ENCODE results near the gene KIF6.

Gene KIF6

DNA sequence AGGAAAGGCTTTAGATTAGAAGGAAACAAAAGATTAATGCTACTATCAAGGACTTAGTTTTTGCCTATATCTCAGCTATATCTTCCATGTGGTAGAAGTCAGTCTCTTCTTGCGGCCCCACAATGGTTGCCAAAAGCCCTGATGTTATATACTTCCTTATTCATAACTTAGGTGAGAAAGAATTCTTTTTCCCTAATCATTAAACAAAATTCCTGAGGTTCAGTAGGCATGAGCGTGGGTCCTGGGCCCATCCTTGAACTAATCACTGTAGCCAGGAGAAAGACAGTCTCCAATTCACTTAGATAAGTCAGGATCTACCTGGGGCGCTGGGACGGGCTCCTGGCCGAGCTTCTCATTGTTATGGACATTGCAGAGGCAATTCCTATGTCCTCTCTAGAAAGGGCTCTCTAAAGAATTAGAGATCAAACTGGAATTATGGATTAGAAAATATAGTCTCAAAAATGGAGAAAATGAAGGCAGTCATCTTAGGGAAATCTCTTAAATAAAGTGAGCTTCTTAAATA is 134.3 kb downstream of the KIF6 start:
- no peak for DNase-seq

DNA sequence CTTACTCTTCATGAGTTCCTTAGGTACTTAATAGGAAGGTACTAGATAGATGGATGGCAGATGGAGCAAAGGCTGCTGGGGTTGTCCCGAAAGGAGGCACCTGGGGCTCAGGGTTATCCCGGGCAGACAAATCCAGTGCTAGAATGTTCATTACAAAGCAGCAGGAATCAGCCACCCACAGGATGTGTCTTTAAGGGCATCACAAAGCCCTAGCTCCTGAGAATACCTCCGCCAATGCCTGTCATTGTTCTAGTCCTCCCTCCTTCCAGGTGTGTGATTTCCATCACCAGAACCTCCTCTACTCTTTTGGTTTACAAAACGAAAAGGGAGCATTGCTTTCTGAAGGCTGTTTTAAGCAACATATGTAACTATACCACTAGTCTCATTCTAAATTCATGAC is 138.1 kb downstream of the KIF6 start:
- DNase-seq = no peak

DNA sequence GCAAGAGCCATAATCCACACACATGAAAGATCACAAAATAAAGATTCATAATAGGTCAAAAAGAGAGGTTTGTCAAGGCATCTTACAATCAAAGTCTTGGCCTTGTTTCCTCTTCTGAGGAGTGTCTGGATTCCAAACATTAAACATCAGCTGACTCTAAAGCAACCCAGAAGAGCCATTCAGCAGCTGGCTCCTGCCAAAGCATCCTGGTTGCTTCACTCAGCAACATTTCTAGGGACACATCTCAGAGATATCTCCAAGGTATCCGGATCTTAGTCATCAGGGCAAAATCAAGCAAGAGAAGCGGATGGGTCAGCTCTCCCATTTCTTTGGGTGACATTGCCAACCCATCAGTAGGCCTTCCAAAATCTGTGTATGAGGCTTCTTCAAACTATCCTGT is 139.6 kb downstream of the KIF6 start:
- no peak for DNase-seq

DNA sequence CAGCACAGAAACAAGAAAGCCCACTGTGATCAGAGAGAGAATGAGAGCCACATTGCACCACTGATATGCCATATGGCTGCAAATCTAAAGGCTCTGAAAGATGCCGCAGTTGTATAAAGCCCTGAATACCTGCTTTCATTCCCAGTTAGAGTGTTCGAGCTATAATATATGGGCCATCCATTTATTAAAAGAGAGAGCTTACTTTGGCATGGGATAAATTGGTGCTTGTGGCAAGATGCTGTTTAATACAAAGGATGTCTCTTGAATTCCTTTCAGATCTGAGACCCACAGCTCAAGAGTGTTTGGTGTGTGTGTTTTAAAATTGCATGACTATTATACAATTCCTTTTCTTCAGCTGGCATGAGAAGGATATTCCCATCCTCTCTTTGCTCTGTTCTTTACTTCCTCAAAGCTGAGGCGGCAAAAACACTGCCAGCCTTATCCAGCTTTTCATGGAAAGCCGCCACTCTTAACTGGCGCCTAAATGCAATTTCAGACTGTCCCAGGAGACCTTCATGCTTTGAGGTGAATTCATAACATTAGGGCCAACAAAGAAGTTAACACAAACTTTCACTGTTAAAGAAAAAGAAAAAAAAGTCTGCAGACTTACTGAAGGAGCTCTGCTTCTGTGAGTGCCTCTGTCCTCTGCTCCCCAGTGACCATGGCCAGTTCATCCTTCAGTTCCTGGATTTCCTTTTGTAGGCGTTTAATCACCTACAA is 147.6 kb downstream of the KIF6 start:
- DNase-seq = no peak

DNA sequence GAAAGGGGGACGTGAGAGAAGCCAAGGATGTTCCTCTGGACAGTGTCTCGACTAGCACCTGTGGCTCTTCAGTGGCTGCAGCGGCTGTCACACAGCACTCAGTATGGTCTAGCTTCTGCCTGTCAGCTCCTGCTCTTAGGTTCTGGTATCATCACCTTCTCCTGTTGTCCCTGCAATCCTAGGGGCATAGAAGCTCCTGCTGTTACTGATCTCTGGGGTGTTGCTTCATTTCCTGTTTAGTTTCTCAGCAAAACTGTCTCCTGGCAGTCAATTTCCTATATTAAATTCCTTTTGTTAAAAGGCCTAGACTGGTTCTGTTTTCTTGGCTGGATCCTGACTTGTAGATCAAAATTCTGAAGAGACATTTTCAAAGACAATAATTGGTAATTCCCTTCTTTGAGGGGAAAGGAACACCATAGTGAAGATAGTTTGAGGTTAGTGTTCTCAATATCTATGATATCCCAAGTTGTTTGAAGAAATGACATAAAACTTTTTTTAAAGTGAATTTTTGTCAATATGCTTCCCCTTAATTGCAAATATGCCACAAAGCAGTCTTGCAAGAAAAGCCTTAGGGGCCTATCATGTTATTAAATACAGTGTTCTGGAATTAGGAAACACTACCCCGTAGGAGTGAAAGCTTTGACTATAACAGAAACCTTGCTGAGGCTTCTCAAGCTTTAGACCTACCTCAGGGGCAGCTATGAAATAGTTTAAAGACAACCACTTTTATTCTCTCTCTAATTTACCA is 148.5 kb downstream of the KIF6 start:
- no peak for DNase-seq

DNA sequence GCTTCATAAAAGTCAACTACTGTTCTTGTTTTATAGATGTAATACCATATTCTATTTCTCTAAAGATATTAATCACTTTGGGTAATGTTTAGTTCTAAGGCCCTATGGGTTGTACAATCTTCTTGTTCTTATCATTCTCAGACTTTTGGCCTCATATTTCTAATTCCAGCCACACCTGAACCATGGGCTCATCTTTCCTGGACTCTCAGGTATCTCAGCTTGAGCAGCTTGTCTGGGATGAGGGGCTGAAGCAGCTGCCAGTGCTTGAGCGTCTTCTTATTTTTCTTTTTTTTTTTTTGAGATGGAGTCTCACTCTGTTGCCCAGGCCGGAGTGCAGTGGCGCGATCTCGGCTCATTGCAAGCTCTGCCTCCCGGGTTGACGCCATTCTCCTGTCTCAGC is 150.2 kb downstream of the KIF6 start:
- DNase-seq = no peak

DNA sequence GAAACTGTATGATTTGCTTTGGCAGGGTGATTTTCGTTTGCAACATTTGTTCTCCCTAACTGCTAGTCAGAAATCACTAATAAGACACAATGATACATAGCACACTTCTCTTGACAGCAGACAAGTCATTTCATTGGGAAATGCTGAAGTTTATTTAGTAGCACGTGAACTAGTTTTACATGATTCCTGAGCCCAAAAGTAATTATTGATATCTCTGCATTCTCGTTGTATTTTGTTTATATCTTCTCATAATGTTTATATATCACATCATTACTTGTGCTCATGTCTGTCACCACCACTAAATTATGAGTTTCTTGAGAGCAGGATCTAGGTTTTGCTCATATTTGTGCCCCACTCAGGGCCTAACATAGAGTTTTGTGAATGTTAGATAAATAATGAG is 151.7 kb downstream of the KIF6 start:
- DNase-seq = no peak

DNA sequence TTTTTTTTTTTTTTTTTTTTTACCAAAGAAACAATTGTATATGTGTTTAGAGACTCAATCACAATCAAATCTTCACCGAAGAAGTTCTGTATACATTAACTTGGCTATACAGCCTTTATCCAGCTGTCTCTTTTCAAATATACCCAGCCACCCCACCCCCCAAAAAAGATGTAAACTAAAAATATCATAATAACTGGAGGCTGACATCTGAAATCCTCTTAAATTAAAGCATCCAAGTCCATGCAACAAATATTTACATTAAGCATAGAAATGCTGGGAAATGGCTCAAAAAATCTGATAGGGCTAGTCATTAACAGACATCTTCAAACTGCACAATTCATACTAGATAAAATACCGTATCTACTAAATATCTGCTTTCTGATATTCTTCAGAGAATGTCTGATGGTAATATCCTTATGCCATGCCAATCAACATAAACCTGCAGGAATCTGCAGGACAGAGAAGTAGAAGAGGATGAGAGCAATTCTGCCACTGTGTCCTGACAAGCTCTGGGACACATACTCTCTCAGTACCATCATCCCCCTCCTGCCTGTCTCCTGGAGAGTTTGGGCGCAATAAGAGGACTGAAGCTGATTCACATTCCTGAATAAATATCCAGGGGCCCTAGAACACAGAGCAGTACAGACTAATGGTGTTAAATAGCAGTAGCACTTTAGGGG is 152.4 kb downstream of the KIF6 start:
- DNase-seq = no peak

DNA sequence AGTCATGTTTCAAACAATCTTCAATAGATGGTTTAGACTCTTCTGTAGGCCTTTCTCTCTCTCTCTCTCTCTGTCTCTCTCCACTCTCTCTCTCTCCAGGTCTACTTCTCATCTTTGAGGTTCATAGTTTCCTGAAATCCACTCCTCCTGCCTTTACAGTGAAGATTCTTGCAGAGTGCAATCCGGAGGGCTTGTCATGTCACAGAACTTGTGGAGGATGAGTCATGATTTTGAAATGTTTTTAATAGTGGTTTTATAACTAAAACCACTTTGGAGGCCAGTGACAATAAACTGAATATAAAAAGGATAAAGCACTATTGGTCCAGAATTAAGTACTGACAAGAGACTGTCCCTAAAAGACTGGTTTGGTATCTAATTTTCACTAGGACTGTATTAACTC is 156.3 kb downstream of the KIF6 start:
- no peak for DNase-seq

DNA sequence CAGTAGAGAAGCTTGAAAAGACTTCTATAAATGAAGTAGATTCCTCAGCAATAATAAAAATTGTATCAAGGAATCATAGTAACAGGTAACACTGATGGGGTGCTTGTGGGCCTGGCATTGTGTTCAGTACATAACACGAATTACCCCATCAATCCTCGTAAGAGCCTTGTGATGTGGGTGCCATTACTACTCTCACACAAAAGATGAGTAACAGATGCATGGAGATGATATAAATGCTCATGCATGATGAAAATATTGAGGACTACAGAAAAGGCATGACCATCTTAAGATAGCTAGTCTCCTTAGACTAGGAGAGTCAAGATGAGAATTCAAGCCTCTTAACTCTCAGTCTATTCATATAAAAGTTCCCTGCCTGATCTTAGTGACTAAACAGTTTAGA is 158.1 kb downstream of the KIF6 start:
- no peak for DNase-seq

DNA sequence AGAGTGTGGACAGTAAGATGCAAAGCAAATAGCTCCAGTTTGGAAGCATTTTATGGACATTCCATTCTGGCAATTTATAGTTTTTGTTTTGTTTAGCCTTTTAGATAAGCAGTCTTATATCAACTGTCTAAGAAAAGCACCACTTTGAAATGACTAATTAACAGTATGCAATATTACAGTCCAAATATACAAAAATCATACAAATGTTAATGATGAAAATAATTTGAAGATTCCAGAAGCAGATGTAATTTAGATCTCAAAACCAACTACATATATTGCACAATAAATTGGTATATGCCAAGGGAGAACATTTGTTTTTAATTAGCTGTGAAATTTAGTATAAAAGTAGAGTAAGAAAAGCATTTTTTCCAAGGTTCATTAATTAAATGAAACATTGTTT is 158.8 kb downstream of the KIF6 start:
- DNase-seq = no peak

DNA sequence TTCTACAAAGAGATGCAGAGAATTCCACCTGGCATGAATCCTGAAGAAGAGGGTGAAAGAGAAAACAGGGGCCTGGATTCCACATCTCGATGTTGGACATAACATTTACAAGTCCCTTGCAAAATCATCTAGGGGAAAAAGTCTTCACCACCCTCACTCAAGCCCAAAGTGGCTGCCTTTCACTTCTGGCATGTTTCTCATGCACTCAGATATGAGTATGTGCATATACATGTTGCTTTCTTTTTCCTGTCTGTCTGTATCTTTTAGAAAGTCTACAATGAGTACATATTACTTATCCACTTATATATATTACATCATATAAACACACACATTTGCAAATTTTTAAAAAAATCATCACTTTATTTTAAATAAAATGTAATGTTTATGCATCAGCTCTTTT is 159.3 kb downstream of the KIF6 start:
- no peak for DNase-seq

DNA sequence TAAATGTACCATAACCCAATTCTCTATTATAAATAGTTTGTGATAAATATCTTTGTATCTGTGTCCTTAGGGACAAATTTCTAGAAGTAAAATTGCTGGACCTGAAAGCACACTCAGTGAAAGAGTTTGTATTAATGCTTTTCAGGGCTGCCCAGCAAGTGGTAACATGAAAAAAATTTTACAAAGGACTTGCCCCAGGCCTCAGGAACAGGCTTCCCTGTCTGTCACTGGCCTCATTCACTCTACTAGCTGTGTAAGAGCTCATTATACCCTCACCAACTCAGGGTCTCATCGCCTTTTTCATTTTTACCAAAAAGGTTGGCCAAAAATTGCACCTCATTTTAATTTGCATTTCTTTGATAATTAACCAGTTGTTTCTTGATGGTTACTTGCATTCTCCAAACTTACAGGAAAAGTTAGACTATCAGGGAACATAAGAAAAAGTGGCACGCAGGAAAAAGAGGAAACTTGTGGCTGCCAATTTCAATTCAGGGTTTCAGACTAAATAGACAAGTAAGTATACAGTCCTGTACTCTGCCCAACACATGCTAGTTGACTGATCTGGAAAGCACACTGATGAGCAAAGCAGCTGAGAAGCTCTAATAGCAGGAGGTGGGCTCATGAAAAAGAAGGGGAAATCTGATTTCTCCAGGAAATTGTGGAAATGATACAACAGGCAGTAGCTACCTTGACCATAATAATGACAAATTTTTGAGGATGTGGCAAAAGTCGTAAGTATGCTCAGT is 161.5 kb downstream of the KIF6 start:
- DNase-seq = no peak

DNA sequence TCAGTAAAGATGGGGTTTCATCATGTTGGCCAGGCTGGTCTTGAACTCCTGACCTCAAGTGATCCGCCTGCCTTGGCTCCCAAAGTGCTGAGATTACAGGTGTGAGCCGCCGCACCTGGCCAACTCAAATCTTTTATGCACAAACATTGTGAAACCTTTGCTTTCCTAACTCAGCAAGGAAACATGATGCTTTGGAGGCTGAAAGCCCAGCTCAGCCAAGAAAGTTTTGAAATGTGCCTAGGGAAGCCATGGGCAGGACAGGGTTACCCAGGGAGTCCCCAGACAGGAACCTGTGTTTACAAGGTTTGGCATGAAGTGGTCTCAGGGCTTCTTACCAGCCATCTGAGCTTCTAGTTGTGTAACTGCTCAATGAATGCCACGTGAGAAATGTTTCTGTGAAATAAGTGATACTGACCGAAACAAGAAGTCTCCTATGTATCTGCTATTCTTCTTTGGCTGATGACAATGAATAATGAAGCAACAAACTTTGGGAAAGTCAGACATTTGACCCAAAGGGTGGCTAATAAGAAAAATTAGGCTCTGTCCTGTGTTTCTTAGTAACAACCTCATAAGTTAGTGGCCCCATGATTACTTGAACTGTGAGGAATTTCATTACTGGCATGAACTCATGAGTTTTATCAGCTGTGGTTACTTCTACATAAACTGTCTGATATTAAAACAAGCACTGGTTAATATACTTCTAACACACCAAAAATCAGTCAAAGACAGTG is 163.5 kb downstream of the KIF6 start:
- no peak for DNase-seq

DNA sequence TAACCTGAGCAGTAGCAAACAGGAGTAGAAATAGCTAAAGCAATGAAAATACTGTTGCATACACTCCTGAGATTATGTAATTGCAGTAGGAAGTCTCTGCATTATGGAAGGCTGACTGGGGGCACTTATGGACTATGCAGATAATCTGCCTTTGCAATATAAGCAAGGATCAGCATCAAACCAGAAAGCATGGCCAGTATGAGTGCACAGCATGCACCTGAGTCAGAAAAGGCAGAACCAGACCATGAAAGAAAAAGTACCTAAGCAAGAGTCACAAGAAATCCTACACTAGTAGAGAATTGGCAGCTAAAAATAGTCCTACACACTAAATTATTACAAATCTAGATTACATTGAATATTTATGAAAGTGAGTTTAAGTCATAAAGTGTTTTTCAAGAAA is 164.3 kb downstream of the KIF6 start:
- no peak for DNase-seq

DNA sequence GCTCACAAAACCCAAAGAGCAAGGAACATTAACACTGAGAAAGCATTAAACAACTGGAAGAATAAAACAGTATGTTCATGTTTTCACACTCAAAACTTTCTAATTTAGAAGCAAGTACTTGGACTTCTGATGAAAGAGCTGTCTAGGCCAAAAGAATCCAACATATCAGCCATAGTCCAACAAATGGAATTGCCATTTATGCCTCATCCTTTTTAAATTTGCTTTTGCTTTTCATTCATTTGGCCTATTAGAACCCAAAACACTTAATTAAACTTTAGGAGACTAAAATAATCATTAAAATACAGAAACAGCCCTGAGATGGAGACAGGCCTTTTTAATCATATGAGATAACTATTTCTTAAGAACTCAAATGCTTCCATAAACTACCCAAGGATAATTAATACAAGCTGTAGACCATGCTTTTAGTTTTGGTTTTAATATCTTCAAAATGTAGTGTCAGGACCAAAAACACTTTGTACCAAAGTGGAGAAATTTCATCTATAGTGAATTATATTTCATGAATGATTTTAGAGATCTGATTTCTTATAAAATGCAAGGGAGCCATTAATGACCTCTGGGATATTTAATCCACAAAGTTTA is 166.5 kb downstream of the KIF6 start:
- DNase-seq = no peak

DNA sequence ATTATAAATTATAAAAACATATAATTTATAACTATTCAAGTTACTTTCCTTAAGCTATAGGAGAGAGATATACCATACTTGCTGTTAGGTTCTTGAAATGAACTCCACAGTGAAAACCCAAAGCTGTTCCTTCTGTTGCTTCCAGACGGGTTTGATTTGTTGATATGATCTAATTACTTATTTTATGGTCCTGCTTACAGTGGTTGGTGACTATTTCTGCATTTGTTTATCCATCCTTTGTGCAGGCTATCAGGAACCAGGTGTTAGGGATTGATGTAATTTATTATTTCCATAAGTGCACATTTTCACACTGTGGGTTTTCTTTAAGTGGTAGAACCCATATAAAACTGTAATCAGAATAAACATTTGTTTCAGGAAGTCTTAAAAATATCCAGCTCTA is 167.1 kb downstream of the KIF6 start:
- no peak for DNase-seq

DNA sequence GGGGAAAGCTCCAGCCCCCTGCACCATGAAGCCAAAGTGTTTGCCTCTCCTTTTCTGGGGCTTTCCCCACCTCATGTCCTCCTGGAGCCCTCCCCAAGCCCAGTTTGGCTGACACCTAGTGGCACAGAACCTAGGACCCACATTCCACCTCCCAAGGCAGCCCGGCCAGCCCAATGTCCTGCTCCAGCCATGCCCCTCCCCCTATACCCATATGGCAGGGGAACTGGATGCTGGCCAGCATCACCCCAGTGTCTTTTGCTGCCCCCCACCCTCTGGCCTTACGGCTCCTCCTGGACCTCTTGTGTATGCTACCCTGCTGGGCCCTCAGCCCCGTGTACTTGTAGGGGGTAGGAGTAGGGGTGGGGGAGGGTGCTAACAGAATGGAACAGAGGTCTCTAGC is 170.1 kb downstream of the KIF6 start:
- DNase-seq = no peak

DNA sequence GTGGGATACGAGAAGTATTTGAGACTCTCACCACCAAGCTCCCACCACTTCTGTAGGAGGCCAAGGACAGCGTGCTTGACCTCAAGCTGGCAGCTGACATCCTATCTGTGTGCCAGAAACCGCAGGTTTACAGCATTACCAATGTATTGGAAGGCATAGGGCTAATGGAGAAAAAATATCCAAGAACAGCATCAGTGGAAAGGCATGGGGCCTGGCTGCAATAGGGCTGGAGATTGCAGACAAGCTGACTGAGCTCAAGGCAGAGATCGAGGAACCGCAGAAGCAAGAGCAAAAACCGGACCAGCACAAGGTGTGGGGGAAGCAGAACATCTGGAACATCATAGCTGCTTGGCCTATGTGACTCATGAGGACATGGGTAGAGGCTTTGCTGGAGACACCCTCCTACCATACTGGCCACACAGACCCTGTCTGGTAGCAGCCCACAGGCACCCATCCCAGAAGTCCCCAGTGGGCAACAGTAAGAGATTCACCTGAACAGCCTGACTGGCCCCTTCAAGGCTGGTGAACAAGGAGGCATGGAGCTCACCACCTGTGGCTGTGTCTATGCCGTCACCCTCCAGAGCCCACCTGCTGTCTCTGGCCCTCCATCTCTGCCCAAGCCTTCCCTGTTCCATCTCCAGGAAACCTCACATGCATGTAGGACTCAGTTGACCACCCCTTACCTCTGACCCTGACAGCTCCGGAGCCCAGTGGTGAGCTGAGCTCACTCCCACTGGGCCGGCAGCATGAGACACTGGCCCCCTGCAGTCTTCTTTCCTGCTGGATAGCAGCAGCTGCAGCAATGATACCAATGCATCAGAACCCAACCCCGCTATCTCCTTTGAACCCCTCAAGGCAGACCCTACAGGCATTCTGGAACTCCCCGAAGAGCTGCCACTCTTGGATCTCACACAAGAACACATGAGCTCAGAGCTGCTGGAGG is 171.1 kb downstream of the KIF6 start:
- no peak for DNase-seq

DNA sequence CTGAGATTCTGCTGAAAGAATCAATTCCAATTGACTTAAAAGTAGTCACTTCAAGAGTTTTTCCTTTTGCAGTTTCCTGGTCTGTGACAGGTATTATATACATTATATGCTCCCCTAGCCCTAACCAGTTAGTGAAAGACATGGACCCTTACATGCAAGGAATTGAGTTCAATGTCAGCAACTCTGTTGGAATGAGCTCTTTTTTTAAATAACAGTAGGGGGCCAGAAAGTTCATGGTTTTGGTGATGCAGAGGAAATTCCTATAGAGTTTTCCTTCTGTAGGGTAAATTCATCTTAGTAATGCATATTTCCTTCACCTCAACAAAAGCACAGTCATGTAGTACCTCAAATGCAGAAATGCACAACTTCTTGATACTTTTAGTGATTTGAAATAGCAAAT is 172.2 kb downstream of the KIF6 start:
- DNase-seq = no peak

DNA sequence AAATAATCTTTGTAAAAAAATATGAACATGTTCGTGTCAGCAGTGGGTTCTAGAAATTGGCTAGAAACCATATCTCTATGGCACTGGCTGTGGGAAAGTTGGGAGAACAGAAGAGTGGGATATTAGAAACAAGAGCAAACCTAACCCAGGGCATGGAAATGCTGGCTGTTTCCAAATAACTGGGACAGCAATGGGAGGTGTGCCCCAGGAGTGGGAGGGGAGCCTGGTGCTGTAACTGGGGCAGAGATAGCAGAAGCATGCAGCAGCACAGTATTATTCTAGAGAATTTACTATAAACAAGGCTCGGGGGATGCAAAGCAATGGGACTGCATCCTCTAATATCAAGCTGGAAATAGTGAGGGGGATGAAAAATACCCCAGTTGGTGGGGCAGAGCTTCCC is 175.0 kb downstream of the KIF6 start:
- no peak for DNase-seq
